ENCODE measurements around the gene RIMBP2.

The RIMBP2 gene

GRCh38 chr12:130706885-130707570 lies 9.1 kb downstream of the RIMBP2 start:
- H2AFZ ChIP-seq (ENCODE audit: low read length) = no peak overlapping the region
- no peaks in the 10 kb centered on the region for H4K20me1 ChIP-seq (ENCODE audit: insufficient read depth, low read length)
- no peaks in the 10 kb centered on the region for H3K27me3 ChIP-seq (ENCODE audit: insufficient read depth, low read length)
- TF ChIP-seq CTCF (IDR thresholded peaks at IDR 0.05; ENCODE audit: low read length) (no peak), EZH2 (IDR thresholded peaks at IDR 0.05; ENCODE audit: borderline replicate concordance, low read length) (no peak)
- no peak overlapping the region for H3K4me2 ChIP-seq (ENCODE audit: low read length)
- no peaks in the 10 kb centered on the region for H3K9me2 ChIP-seq (ENCODE audit: low read depth, low read length)
- H3K4me3 ChIP-seq (ENCODE audit: low read depth, low read length, poor library complexity, severe bottlenecking) = no peak overlapping the region
- no peaks in the 10 kb centered on the region for H3K79me2 ChIP-seq (ENCODE audit: insufficient read depth, low read length)
- no peaks in the 10 kb centered on the region for H3F3A ChIP-seq (ENCODE audit: insufficient read depth, low read length)
- H3K27ac ChIP-seq (ENCODE audit: low read depth, low read length, poor library complexity, severe bottlenecking) = no peak overlapping the region
- no peaks in the 10 kb centered on the region for H3K9me3 ChIP-seq (ENCODE audit: low read length)
- H3K4me1 ChIP-seq (ENCODE audit: insufficient read depth, low read length, severe bottlenecking) = no peaks in the 10 kb centered on the region
- H3K36me3 ChIP-seq (ENCODE audit: insufficient read depth, low read length) = no peaks in the 10 kb centered on the region
- H3K9ac ChIP-seq (ENCODE audit: low read length) = no peak overlapping the region

GRCh38 chr12:130706311-130706710 lies 9.8 kb downstream of the RIMBP2 start:
- TF ChIP-seq EZH2 (IDR thresholded peaks at IDR 0.05; ENCODE audit: borderline replicate concordance, low read length) = no peak
- no peaks in the 10 kb centered on the region for H3K79me2 ChIP-seq (ENCODE audit: insufficient read depth, low read length)
- H3K9ac ChIP-seq (ENCODE audit: low read length) = no peak overlapping the region
- no peaks in the 10 kb centered on the region for H3K9me3 ChIP-seq (ENCODE audit: low read length)
- H3K9me2 ChIP-seq (ENCODE audit: low read depth, low read length) = no peaks in the 10 kb centered on the region
- H3K4me1 ChIP-seq (ENCODE audit: insufficient read depth, low read length, severe bottlenecking) = no peaks in the 10 kb centered on the region
- no peaks in the 10 kb centered on the region for H4K20me1 ChIP-seq (ENCODE audit: insufficient read depth, low read length)
- H3K27me3 ChIP-seq (ENCODE audit: insufficient read depth, low read length) = no peaks in the 10 kb centered on the region
- no peak overlapping the region for H3K4me3 ChIP-seq (ENCODE audit: low read depth, low read length, poor library complexity, severe bottlenecking)
- no peaks in the 10 kb centered on the region for H3K36me3 ChIP-seq (ENCODE audit: insufficient read depth, low read length)
- no peak overlapping the region for H2AFZ ChIP-seq (ENCODE audit: low read length)
- H3F3A ChIP-seq (ENCODE audit: insufficient read depth, low read length) = no peaks in the 10 kb centered on the region
- no peak overlapping the region for H3K27ac ChIP-seq (ENCODE audit: low read depth, low read length, poor library complexity, severe bottlenecking)
- H3K4me2 ChIP-seq (ENCODE audit: low read length) = no peak overlapping the region

- Histone ChIP-seq H2AFZ (ENCODE audit: low read length) (no peak overlapping the region), H3K27ac (ENCODE audit: low read depth, low read length, poor library complexity, severe bottlenecking) (no peak overlapping the region), H3K79me2 (ENCODE audit: insufficient read depth, low read length) (no peaks in the 10 kb centered on the region), H3K27me3 (ENCODE audit: insufficient read depth, low read length) (no peaks in the 10 kb centered on the region), H3K9me2 (ENCODE audit: low read depth, low read length) (no peaks in the 10 kb centered on the region), H3K9me3 (ENCODE audit: low read length) (no peaks in the 10 kb centered on the region), H3K4me2 (ENCODE audit: low read length) (no peak overlapping the region), H4K20me1 (ENCODE audit: insufficient read depth, low read length) (no peaks in the 10 kb centered on the region), H3K36me3 (ENCODE audit: insufficient read depth, low read length) (no peaks in the 10 kb centered on the region), H3K9ac (ENCODE audit: low read length) (no peak overlapping the region), H3F3A (ENCODE audit: insufficient read depth, low read length) (no peaks in the 10 kb centered on the region), H3K4me3 (ENCODE audit: low read depth, low read length, poor library complexity, severe bottlenecking) (no peak overlapping the region), H3K4me1 (ENCODE audit: insufficient read depth, low read length, severe bottlenecking) (no peaks in the 10 kb centered on the region)
- TF ChIP-seq CTCF (IDR thresholded peaks at IDR 0.05; ENCODE audit: low read length) (no peak), EZH2 (IDR thresholded peaks at IDR 0.05; ENCODE audit: borderline replicate concordance, low read length) (no peak)
These were observed 10.8 kb downstream of the RIMBP2 start for GRCh38 chr12:130705178-130705822.
